Natural killer cell treated with Interleukin-12 subunit alpha and Interleukin-12 subunit beta and Interleukin-15 and Interleukin-18, amount 100 ng/mL, for 72 hours (primary cell): ENCODE data around the gene SOX1. TPM values are rescaled to one million over a fixed set of nuclear protein-coding genes. Genes with fewer than 3 reads are reported as not detected.

Experiments
- ATAC-seq, 2 donors: fragments of 150-1000 bp; cut with Tn5 transposase in 1 of 2; sonication (Bioruptor Pico), chemical (Tn5 transposase) in 1 of 2; 2 replicates each; pipeline ENCODE4 v1.10.0; 2021
- DNase-seq: peaks from one replicate; pipeline ENCODE4 v3.0.0; 2022; ENCODE audit warnings: low spot score
- H3K27ac Mint-ChIP-seq, 2 donors: 1 replicate in 1 of 2; 2 replicates in 1 of 2; pipeline ENCODE4 v1.8.0; 2022; ENCODE audit warnings: mixed read lengths in 2 of 2, mild to moderate bottlenecking in 1 of 2, moderate library complexity in 1 of 2
- H3K27me3 Mint-ChIP-seq, 2 donors: 1 replicate in 1 of 2; 2 replicates in 1 of 2; pipeline ENCODE4 v1.8.0; 2022; ENCODE audit warnings: mixed read lengths in 2 of 2
- H3K36me3 Mint-ChIP-seq: one replicate; pipeline ENCODE4 v1.8.0; 2022; ENCODE audit warnings: mixed read lengths
- H3K4me1 Mint-ChIP-seq, 2 donors: 1 replicate in 1 of 2; 2 replicates in 1 of 2; pipeline ENCODE4 v1.8.0; 2022; ENCODE audit warnings: low read depth in 2 of 2, mixed read lengths in 2 of 2, mild to moderate bottlenecking in 1 of 2
- H3K4me3 Mint-ChIP-seq: one replicate; pipeline ENCODE4 v1.8.0; 2022; ENCODE audit warnings: mixed read lengths
- H3K9me3 Mint-ChIP-seq: 2 replicates; pipeline ENCODE4 v1.8.0; 2022; ENCODE audit warnings: mixed read lengths
- total RNA-seq, 2 donors: library from RNA; stranded (reverse); gene quantifications; one replicate each; pipeline ENCODE4 v1.2.3, GENCODE V29; 2022

The SOX1 gene
- total RNA-seq, 2 donors from 2014 or later: not detected

- no peak for DNase-seq
- ATAC-seq: no peak
- Mint-ChIP-seq H3K27me3 (peaks cover 50 to 72% of the 10 kb centered on the region in 2 donors), H3K27ac (no peak overlapping the region), H3K4me3 (no peak overlapping the region), H3K9me3 (no peaks in the 10 kb centered on the region), H3K4me1 (peaks cover 3 to 5% of the 10 kb centered on the region in 2 donors), H3K36me3 (peaks cover 11% of the 10 kb centered on the region)
Observed at GRCh38 chr13:112062072-112062567, 4.8 kb upstream of the SOX1 start.

GRCh38 chr13:112062571-112063570, 4.1 kb upstream of the SOX1 start:
- ATAC-seq: no peak
- H3K36me3 Mint-ChIP-seq: peaks cover 11% of the 10 kb centered on the region
- H3K4me3 Mint-ChIP-seq: peak overlapping the region; percentile 26
- H3K27ac Mint-ChIP-seq: no peak overlapping the region
- H3K27me3 Mint-ChIP-seq: peaks cover 48 to 72% of the 10 kb centered on the region in 2 donors
- peaks cover 3 to 5% of the 10 kb centered on the region in 2 donors for H3K4me1 Mint-ChIP-seq
- no peak for DNase-seq
- no peaks in the 10 kb centered on the region for H3K9me3 Mint-ChIP-seq

GRCh38 chr13:112063807-112064206, 3.1 kb upstream of the SOX1 start:
- Mint-ChIP-seq H3K27me3 (peaks cover 39 to 66% of the 10 kb centered on the region in 2 donors), H3K36me3 (peaks cover 11% of the 10 kb centered on the region)
- ATAC-seq: no peak

GRCh38 chr13:112064222-112064621, 2.7 kb upstream of the SOX1 start:
- ATAC-seq: no peak
- Mint-ChIP-seq H3K4me1 (peaks cover 3 to 5% of the 10 kb centered on the region in 2 donors), H3K27me3 (peaks cover 36 to 66% of the 10 kb centered on the region in 2 donors), H3K9me3 (no peaks in the 10 kb centered on the region), H3K4me3 (no peak overlapping the region), H3K27ac (no peak overlapping the region), H3K36me3 (peaks cover 15% of the 10 kb centered on the region)
- DNase-seq: no peak

More at GRCh38 chr13:112063807-112064206, 3.1 kb upstream of the SOX1 start:
- Mint-ChIP-seq H3K9me3 (no peaks in the 10 kb centered on the region), H3K4me1 (peaks cover 3 to 5% of the 10 kb centered on the region in 2 donors), H3K4me3 (no peak overlapping the region), H3K27ac (no peak overlapping the region)
- DNase-seq: no peak

- ATAC-seq (no peak), DNase-seq (no peak)
- H3K27me3 Mint-ChIP-seq: peaks cover 32 to 66% of the 10 kb centered on the region in 2 donors
- H3K4me1 Mint-ChIP-seq: peaks cover 5 to 6% of the 10 kb centered on the region in 2 donors
- H3K4me3 Mint-ChIP-seq: peak overlapping the region; percentile 27
- H3K36me3 Mint-ChIP-seq: peaks cover 22% of the 10 kb centered on the region
- no peaks in the 10 kb centered on the region for H3K9me3 Mint-ChIP-seq
- H3K27ac Mint-ChIP-seq: no peak overlapping the region
Observed at GRCh38 chr13:112065521-112065866, 1.5 kb upstream of the SOX1 start.

GRCh38 chr13:112065867-112066623, 904 bp upstream of the SOX1 start:
- DNase-seq: no peak
- ATAC-seq: peak in 1 of 2 donors; percentile 7
- Mint-ChIP-seq H3K27ac (no peak overlapping the region), H3K4me3 (peak overlapping the region; percentile 27), H3K4me1 (peaks cover 5 to 6% of the 10 kb centered on the region in 2 donors), H3K9me3 (no peaks in the 10 kb centered on the region), H3K27me3 (peaks cover 34 to 67% of the 10 kb centered on the region in 2 donors), H3K36me3 (peaks cover 28% of the 10 kb centered on the region)

- Mint-ChIP-seq H3K27ac (no peak overlapping the region), H3K36me3 (peaks cover 27% of the 10 kb centered on the region), H3K27me3 (peaks cover 38 to 71% of the 10 kb centered on the region in 2 donors), H3K4me1 (peaks cover 5 to 6% of the 10 kb centered on the region in 2 donors), H3K4me3 (peak overlapping the region; percentile 25), H3K9me3 (no peaks in the 10 kb centered on the region)
- ATAC-seq: peak; percentile 86 to 96
- peak; percentile 84 for DNase-seq
Observed at GRCh38 chr13:112066624-112067004, 335 bp upstream of the SOX1 start.

- Mint-ChIP-seq H3K4me3 (no peak overlapping the region), H3K36me3 (peaks cover 22% of the 10 kb centered on the region), H3K9me3 (no peaks in the 10 kb centered on the region), H3K4me1 (peaks cover 4 to 6% of the 10 kb centered on the region in 2 donors), H3K27ac (no peak overlapping the region), H3K27me3 (peaks cover 37 to 65% of the 10 kb centered on the region in 2 donors)
- no peak for ATAC-seq
- DNase-seq: no peak
Observed at GRCh38 chr13:112067871-112068539, 1.1 kb downstream of the SOX1 start.

GRCh38 chr13:112068540-112069060, 1.7 kb downstream of the SOX1 start:
- H3K27ac Mint-ChIP-seq: peak overlapping the region in 1 of 2 donors; percentile 51
- H3K36me3 Mint-ChIP-seq: peaks cover 17% of the 10 kb centered on the region
- DNase-seq: no peak
- no peak for ATAC-seq
- no peak overlapping the region for H3K4me3 Mint-ChIP-seq
- H3K27me3 Mint-ChIP-seq: peaks cover 31 to 60% of the 10 kb centered on the region in 2 donors
- no peaks in the 10 kb centered on the region for H3K9me3 Mint-ChIP-seq
- H3K4me1 Mint-ChIP-seq: peaks cover 0 to 3% of the 10 kb centered on the region in 2 donors

- peaks cover 17% of the 10 kb centered on the region for H3K36me3 Mint-ChIP-seq
- H3K27ac Mint-ChIP-seq: peak overlapping the region; percentile 46 to 51
- H3K4me1 Mint-ChIP-seq: peaks cover 0 to 5% of the 10 kb centered on the region in 2 donors
- DNase-seq: no peak
- H3K27me3 Mint-ChIP-seq: peaks cover 30 to 60% of the 10 kb centered on the region in 2 donors
- ATAC-seq: no peak
- H3K9me3 Mint-ChIP-seq: no peaks in the 10 kb centered on the region
- no peak overlapping the region for H3K4me3 Mint-ChIP-seq
Observed at GRCh38 chr13:112069061-112069844, 2.3 kb downstream of the SOX1 start.

GRCh38 chr13:112069845-112070251, 2.9 kb downstream of the SOX1 start:
- ATAC-seq (no peak), DNase-seq (no peak)
- H3K4me1 Mint-ChIP-seq: peaks cover 0 to 5% of the 10 kb centered on the region in 2 donors
- H3K4me3 Mint-ChIP-seq: no peak overlapping the region
- no peaks in the 10 kb centered on the region for H3K9me3 Mint-ChIP-seq
- H3K36me3 Mint-ChIP-seq: peaks cover 17% of the 10 kb centered on the region
- H3K27ac Mint-ChIP-seq: peak overlapping the region in 1 of 2 donors; percentile 46
- peaks cover 31 to 60% of the 10 kb centered on the region in 2 donors for H3K27me3 Mint-ChIP-seq

GRCh38 chr13:112071102-112071722, 4.3 kb downstream of the SOX1 start:
- ATAC-seq (no peak), DNase-seq (no peak)
- Mint-ChIP-seq H3K27me3 (peaks cover 40 to 59% of the 10 kb centered on the region in 2 donors), H3K27ac (no peak overlapping the region), H3K9me3 (no peaks in the 10 kb centered on the region), H3K36me3 (peaks cover 17% of the 10 kb centered on the region), H3K4me1 (peaks cover 0 to 5% of the 10 kb centered on the region in 2 donors), H3K4me3 (no peak overlapping the region)
